DND-41 (cell line): ENCODE data around the gene MYH11.
"Not testable (repeated sequence)": the region's sequence is repeated elsewhere in the genome, so short reads cannot be mapped to it uniquely, and the experiment has no call there.

Experiments
- ATAC-seq: fragments of 200-7000 bp; cut with Tn5 transposase; 3 replicates; pipeline ENCODE4 v1.9.1; 2021; ENCODE audit warnings: low read depth; ENCODE audit not compliant: insufficient read depth
- DNase-seq: peaks from one replicate; pipeline ENCODE4 v3.0.0-alpha.2; 2020
- H2AFZ ChIP-seq: 2 replicates; pipeline ENCODE4 v1.6.0; 2012; ENCODE audit warnings: low read depth, low read length
- H3K27ac ChIP-seq: 2 replicates; pipeline ENCODE4 v1.5.1; 2012; ENCODE audit warnings: low read length, inconsistent platforms
- H3K27me3 ChIP-seq: fragments of 200-600 bp; sonication (generic); 2 replicates; pipeline ENCODE4 v1.6.0; 2012; ENCODE audit warnings: low read length, mild to moderate bottlenecking, inconsistent platforms; ENCODE audit not compliant: insufficient read depth, poor library complexity
- H3K36me3 ChIP-seq: 2 replicates; pipeline ENCODE4 v1.5.1; 2012; ENCODE audit warnings: low read length, inconsistent platforms; ENCODE audit not compliant: insufficient read depth
- H3K4me1 ChIP-seq: 2 replicates; pipeline ENCODE4 v1.5.1; 2012; ENCODE audit warnings: mild to moderate bottlenecking, low read length; ENCODE audit not compliant: insufficient read depth
- H3K4me2 ChIP-seq: 2 replicates; pipeline ENCODE4 v1.6.0; 2012; ENCODE audit warnings: mild to moderate bottlenecking, moderate library complexity, low read length, inconsistent platforms; ENCODE audit not compliant: insufficient read depth
- H3K4me3 ChIP-seq, 2 experiments: fragments of 200-600 bp in 1 of 2; shearing (Covaris generic) in 1 of 2; 2 replicates each; pipeline ENCODE4 v1.5.1; 2012 to 2016; ENCODE audit warnings: inconsistent platforms in 2 of 2, low read length in 2 of 2, mild to moderate bottlenecking in 2 of 2, low read depth in 1 of 2, moderate library complexity in 1 of 2
- H3K79me2 ChIP-seq: 2 replicates; pipeline ENCODE4 v1.6.0; 2012; ENCODE audit warnings: low read length, inconsistent platforms; ENCODE audit not compliant: insufficient read depth
- H3K9ac ChIP-seq: 2 replicates; pipeline ENCODE4 v1.6.0; 2012; ENCODE audit warnings: low read depth, mild to moderate bottlenecking, inconsistent platforms, low read length, moderate library complexity
- H3K9me3 ChIP-seq: 2 replicates; pipeline ENCODE4 v1.5.1; 2012; ENCODE audit warnings: low read length, moderate library complexity, mild to moderate bottlenecking, inconsistent platforms; ENCODE audit not compliant: insufficient read depth, severe bottlenecking
- H4K20me1 ChIP-seq: 2 replicates; pipeline ENCODE4 v1.6.0; 2012; ENCODE audit warnings: low read length; ENCODE audit not compliant: insufficient read depth
- EZH2 ChIP-seq: IDR thresholded peaks from 3 replicates; pipeline ENCODE4 v1.6.1; 2012; ENCODE audit warnings: borderline replicate concordance, low read depth, mild to moderate bottlenecking, moderate library complexity, low read length, inconsistent platforms; ENCODE audit not compliant: severe bottlenecking
- TF ChIP-seq, protein P1 (sequence below): IDR thresholded peaks from 2 replicates; pipeline ENCODE4 v1.5.1; 2012; ENCODE audit warnings: borderline replicate concordance, low read length, moderate library complexity, mild to moderate bottlenecking; ENCODE audit not compliant: poor library complexity, severe bottlenecking; ENCODE audit errors: extremely low read depth

Gene MYH11

GRCh38 chr16:15795615-15796014 is 61.2 kb downstream of the MYH11 start:
- Histone ChIP-seq H3K4me3 (no peak overlapping the region), H3K4me2 (no peak overlapping the region), H4K20me1 (no peaks in the 10 kb centered on the region), H3K9me3 (peaks cover 2% of the 10 kb centered on the region), H3K9ac (no peak overlapping the region), H3K27ac (no peak overlapping the region), H3K79me2 (no peaks in the 10 kb centered on the region), H3K4me1 (no peaks in the 10 kb centered on the region), H3K36me3 (no peaks in the 10 kb centered on the region), H2AFZ (no peak overlapping the region), H3K27me3 (no peaks in the 10 kb centered on the region)
- DNase-seq = no peak
- no peak for ATAC-seq
- TF ChIP-seq, protein P1, sequence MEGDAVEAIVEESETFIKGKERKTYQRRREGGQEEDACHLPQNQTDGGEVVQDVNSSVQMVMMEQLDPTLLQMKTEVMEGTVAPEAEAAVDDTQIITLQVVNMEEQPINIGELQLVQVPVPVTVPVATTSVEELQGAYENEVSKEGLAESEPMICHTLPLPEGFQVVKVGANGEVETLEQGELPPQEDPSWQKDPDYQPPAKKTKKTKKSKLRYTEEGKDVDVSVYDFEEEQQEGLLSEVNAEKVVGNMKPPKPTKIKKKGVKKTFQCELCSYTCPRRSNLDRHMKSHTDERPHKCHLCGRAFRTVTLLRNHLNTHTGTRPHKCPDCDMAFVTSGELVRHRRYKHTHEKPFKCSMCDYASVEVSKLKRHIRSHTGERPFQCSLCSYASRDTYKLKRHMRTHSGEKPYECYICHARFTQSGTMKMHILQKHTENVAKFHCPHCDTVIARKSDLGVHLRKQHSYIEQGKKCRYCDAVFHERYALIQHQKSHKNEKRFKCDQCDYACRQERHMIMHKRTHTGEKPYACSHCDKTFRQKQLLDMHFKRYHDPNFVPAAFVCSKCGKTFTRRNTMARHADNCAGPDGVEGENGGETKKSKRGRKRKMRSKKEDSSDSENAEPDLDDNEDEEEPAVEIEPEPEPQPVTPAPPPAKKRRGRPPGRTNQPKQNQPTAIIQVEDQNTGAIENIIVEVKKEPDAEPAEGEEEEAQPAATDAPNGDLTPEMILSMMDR = no peak
- TF ChIP-seq EZH2 = no peak

DNA sequence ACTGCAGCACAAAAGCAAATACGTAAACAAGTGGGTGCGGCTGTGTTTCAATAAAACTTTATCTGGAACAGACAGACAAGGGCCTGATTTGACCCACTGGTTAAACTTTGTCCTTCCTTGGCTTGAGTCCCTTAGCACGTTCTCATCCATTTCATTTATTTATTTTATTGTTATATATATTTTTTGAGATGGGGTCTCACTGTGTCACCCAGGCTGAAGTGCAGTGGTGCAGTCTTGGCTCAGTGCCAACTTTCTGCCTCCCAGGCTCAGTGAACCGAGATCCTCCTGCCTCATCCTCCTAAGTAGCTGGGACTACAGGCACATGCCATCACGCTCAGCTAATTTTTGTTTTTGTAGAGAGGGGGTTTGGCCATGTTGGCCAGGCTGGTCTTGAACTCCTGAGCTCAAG is 64.3 kb downstream of the MYH11 start:
- no peak overlapping the region for H3K4me3 ChIP-seq
- H3K27me3 ChIP-seq = no peaks in the 10 kb centered on the region
- no peak for DNase-seq
- H2AFZ ChIP-seq = no peak overlapping the region
- H3K4me1 ChIP-seq = no peaks in the 10 kb centered on the region
- no peak overlapping the region for H3K4me2 ChIP-seq
- H3K79me2 ChIP-seq = no peaks in the 10 kb centered on the region
- ATAC-seq = no peak
- no peaks in the 10 kb centered on the region for H4K20me1 ChIP-seq
- no peak overlapping the region for H3K27ac ChIP-seq
- H3K9ac ChIP-seq = no peak overlapping the region
- no peak for TF ChIP-seq EZH2
- no peaks in the 10 kb centered on the region for H3K36me3 ChIP-seq
- H3K9me3 ChIP-seq = peaks cover 2% of the 10 kb centered on the region

DNA sequence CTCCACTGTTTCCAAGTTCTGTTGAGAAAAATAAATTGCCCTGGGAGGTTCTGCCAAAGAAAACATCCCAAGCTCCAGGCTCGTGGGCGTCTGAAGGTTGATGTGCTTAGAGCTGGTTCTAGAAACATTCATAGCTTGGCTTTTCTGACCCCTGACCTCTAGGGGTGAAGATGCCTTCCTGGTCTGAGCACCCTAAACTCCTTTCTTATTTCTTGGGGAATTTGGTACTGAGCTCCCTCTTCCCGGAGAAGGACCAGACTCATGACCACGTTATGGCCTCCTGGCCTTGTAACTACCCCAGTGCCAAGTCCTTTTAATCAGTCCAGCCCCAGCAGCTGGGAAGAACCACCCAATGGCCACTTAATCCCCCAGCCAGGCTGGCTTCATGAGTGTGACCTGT is 66.4 kb downstream of the MYH11 start:
- TF ChIP-seq EZH2 = no peak
- TF ChIP-seq, protein P1 = no peak
- no peaks in the 10 kb centered on the region for H4K20me1 ChIP-seq
- no peak overlapping the region for H3K4me2 ChIP-seq
- no peak overlapping the region for H2AFZ ChIP-seq
- no peak for DNase-seq
- no peaks in the 10 kb centered on the region for H3K9me3 ChIP-seq
- no peaks in the 10 kb centered on the region for H3K27me3 ChIP-seq
- H3K36me3 ChIP-seq = no peaks in the 10 kb centered on the region
- no peak overlapping the region for H3K4me3 ChIP-seq
- H3K79me2 ChIP-seq = no peaks in the 10 kb centered on the region
- ATAC-seq = no peak
- no peaks in the 10 kb centered on the region for H3K4me1 ChIP-seq
- no peak overlapping the region for H3K9ac ChIP-seq
- no peak overlapping the region for H3K27ac ChIP-seq

GRCh38 chr16:15789816-15790215 is 67.0 kb downstream of the MYH11 start:
- DNase-seq, H3K27me3 ChIP-seq, ATAC-seq, H3K9ac ChIP-seq, H3K4me1 ChIP-seq, H3K36me3 ChIP-seq, H3K4me3 ChIP-seq, H3K27ac ChIP-seq, H3K79me2 ChIP-seq, H4K20me1 ChIP-seq, H2AFZ ChIP-seq, H3K4me2 ChIP-seq, H3K9me3 ChIP-seq: not testable (repeated sequence)
